Ishikawa (cell line): ENCODE data around the gene KLHL14.

Experiments used
- CEBPB ChIP-seq: IDR thresholded peaks from 2 replicates; pipeline ENCODE4 v1.6.1; 2012
- CREB1 ChIP-seq: IDR thresholded peaks from 2 replicates; pipeline ENCODE4 v1.6.1; 2012; ENCODE audit warnings: low read depth
- TAF1 ChIP-seq: IDR thresholded peaks from 2 replicates; pipeline ENCODE4 v1.6.1; 2012; ENCODE audit warnings: low read depth, mild to moderate bottlenecking
- YY1 ChIP-seq: IDR thresholded peaks from 2 replicates; pipeline ENCODE4 v1.6.1; 2012; ENCODE audit warnings: low read depth
- TF ChIP-seq, protein P1 (sequence below): IDR thresholded peaks from 2 replicates; pipeline ENCODE4 v1.6.1; 2012; ENCODE audit warnings: low read depth, mild to moderate bottlenecking

DNA sequence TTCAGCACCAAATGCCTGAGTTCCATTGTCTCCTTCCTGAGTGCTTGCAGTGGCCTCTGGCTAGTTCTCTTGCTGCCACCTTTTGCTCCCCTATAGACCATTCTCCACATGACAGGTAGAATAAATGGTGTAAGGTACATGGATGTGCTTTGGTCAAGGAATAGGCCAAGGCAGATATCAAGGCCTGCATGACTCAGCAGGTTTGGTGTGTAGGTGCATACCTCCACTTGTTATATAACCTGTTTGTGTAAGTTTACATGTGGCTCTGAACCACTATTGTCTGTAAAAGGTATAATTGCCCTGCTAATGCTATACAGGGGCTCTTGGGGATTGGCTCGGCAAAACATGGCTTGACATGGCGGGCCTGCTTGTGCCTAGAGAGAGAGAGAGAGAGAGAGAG is 143.5 kb downstream of the KLHL14 start:
- TF ChIP-seq YY1 (no peak), TAF1 (no peak), CREB1 (no peak), CEBPB (no peak)
- TF ChIP-seq, protein P1, sequence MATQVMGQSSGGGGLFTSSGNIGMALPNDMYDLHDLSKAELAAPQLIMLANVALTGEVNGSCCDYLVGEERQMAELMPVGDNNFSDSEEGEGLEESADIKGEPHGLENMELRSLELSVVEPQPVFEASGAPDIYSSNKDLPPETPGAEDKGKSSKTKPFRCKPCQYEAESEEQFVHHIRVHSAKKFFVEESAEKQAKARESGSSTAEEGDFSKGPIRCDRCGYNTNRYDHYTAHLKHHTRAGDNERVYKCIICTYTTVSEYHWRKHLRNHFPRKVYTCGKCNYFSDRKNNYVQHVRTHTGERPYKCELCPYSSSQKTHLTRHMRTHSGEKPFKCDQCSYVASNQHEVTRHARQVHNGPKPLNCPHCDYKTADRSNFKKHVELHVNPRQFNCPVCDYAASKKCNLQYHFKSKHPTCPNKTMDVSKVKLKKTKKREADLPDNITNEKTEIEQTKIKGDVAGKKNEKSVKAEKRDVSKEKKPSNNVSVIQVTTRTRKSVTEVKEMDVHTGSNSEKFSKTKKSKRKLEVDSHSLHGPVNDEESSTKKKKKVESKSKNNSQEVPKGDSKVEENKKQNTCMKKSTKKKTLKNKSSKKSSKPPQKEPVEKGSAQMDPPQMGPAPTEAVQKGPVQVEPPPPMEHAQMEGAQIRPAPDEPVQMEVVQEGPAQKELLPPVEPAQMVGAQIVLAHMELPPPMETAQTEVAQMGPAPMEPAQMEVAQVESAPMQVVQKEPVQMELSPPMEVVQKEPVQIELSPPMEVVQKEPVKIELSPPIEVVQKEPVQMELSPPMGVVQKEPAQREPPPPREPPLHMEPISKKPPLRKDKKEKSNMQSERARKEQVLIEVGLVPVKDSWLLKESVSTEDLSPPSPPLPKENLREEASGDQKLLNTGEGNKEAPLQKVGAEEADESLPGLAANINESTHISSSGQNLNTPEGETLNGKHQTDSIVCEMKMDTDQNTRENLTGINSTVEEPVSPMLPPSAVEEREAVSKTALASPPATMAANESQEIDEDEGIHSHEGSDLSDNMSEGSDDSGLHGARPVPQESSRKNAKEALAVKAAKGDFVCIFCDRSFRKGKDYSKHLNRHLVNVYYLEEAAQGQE = no peak; the same call in 1 of the 2 replicates
